Fibroblast of lung (primary cell): ENCODE measurements around the gene GPR108.

ENCODE experiments used
- EZH2 ChIP-seq: IDR thresholded peaks from 2 replicates; pipeline ENCODE4 v1.5.1; 2012; ENCODE audit warnings: low read length, control low read depth, mild to moderate bottlenecking; ENCODE audit errors: missing control alignments
- TF ChIP-seq, protein P1 (sequence below), 2 donors: IDR thresholded peaks in 1 of 2; conservative IDR thresholded peaks in 1 of 2; 1 replicate in 1 of 2; 2 replicates in 1 of 2; pipeline ENCODE4 v1.5.1; 2011 to 2012; ENCODE audit warnings: low read length in 2 of 2, control low read depth in 1 of 2, inconsistent platforms in 1 of 2, low read depth in 1 of 2, mild to moderate bottlenecking in 1 of 2

DNA sequence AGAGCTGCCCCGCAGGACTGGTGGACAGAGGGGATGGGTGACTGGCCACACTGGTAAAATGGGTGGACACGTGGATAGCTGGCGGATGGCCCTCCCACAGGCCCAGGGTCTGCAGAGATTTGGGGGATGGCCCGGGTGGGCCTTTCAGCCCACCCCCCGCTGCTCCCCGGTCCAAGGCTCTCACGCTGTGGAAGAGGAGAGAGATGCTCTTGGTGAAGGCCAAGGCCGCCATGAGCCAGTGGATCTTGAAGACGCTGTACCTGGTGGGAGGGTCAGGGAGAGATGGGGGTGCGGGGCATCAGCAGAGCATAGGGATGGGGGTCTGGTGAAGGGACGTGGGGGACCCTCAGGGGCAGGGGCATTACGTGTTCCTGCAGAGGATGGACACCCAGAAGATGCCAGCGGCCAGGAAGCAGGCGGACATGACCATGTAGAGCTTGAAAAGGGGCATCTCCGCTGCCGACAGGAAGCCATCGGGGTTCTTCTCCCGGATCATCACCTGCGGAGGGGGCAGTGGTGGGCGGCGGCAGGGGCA is 4.5 kb downstream of the GPR108 start:
- TF ChIP-seq, protein P1, sequence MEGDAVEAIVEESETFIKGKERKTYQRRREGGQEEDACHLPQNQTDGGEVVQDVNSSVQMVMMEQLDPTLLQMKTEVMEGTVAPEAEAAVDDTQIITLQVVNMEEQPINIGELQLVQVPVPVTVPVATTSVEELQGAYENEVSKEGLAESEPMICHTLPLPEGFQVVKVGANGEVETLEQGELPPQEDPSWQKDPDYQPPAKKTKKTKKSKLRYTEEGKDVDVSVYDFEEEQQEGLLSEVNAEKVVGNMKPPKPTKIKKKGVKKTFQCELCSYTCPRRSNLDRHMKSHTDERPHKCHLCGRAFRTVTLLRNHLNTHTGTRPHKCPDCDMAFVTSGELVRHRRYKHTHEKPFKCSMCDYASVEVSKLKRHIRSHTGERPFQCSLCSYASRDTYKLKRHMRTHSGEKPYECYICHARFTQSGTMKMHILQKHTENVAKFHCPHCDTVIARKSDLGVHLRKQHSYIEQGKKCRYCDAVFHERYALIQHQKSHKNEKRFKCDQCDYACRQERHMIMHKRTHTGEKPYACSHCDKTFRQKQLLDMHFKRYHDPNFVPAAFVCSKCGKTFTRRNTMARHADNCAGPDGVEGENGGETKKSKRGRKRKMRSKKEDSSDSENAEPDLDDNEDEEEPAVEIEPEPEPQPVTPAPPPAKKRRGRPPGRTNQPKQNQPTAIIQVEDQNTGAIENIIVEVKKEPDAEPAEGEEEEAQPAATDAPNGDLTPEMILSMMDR (conservative IDR thresholded peaks at IDR 0.05 in 1 of 2, IDR thresholded peaks at IDR 0.05 in 1 of 2; ENCODE audit: low read depth in 1 of 2, low read length in 2 of 2), result no peak
- TF ChIP-seq EZH2, result no peak
